Neural crest cell (in vitro differentiated cells): Measurements from ENCODE around the gene SFI1. TPM values are rescaled to one million over a fixed set of nuclear protein-coding genes. Genes with fewer than 3 reads are reported as not detected.

Experiments
- DNase-seq: peaks from one replicate; pipeline ENCODE4 v3.0.0; 2021; ENCODE audit warnings: low read depth, mixed read lengths, low spot score
- H3K27ac Mint-ChIP-seq: one replicate; pipeline ENCODE4 v1.8.0; 2021; ENCODE audit warnings: mild to moderate bottlenecking, mixed read lengths; ENCODE audit not compliant: unreplicated experiment
- H3K27me3 Mint-ChIP-seq: 2 replicates; pipeline ENCODE4 v1.8.0; 2021; ENCODE audit warnings: low read depth, mild to moderate bottlenecking, mixed read lengths
- H3K36me3 Mint-ChIP-seq: 2 replicates; pipeline ENCODE4 v1.8.0; 2021; ENCODE audit warnings: low read depth, mild to moderate bottlenecking, mixed read lengths
- H3K4me1 Mint-ChIP-seq: 2 replicates; pipeline ENCODE4 v1.8.0; 2021; ENCODE audit warnings: mixed read lengths
- H3K4me3 Mint-ChIP-seq: one replicate; pipeline ENCODE4 v1.8.0; 2021; ENCODE audit warnings: mild to moderate bottlenecking, mixed read lengths
- H3K9me3 Mint-ChIP-seq: 2 replicates; pipeline ENCODE4 v1.8.0; 2021; ENCODE audit warnings: mixed read lengths
- total RNA-seq: library from RNA; stranded (reverse); gene quantifications from 2 replicates; pipeline ENCODE4 v1.2.1, GENCODE V29; 2021
- TF ChIP-seq, protein P1 (sequence below): fragments of 200-600 bp; sonication (generic); conservative IDR thresholded peaks from 2 replicates; pipeline ENCODE4 v1.5.0; 2021; ENCODE audit warnings: antibody characterized with exemption, mild to moderate bottlenecking

The SFI1 gene
- total RNA-seq, 1 donor from 2014 or later = 67.3 TPM

DNA sequence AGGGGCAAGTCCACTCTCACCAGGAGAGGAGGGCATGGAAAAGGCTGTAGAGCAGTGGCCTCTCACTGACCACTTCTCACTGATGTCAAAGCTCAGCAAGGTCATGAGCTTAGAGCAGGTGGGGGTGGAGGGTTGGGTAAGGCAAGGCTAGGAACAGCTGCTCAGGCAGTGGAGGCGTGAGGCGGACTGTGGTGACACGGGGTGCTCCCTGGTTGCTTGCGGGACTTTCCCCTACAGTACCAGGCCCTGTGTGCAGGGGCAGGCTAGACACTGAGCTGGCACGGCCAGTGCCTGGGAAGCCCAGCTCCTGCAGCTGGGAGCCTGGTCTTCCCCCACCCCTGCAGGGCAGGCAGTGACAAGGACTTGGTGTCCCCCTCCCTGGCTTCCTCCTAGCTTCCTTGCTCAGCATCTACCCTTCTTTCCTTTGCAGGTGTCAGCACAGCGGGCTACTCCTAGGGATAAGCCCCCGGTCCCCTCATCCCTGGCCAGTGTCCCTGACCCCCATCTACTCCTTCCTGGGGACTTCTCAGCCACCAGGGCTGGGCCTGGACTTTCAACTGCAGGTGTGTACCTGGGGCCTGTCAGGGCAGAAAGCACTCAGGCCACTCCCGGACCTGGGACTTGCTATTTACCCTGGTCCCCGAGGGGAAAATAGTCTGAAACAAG lies 120.1 kb downstream of the SFI1 start:
- H3K4me3 Mint-ChIP-seq = peak overlapping the region; percentile 9
- no peak for DNase-seq
- no peaks in the 10 kb centered on the region for H3K9me3 Mint-ChIP-seq
- TF ChIP-seq, protein P1, sequence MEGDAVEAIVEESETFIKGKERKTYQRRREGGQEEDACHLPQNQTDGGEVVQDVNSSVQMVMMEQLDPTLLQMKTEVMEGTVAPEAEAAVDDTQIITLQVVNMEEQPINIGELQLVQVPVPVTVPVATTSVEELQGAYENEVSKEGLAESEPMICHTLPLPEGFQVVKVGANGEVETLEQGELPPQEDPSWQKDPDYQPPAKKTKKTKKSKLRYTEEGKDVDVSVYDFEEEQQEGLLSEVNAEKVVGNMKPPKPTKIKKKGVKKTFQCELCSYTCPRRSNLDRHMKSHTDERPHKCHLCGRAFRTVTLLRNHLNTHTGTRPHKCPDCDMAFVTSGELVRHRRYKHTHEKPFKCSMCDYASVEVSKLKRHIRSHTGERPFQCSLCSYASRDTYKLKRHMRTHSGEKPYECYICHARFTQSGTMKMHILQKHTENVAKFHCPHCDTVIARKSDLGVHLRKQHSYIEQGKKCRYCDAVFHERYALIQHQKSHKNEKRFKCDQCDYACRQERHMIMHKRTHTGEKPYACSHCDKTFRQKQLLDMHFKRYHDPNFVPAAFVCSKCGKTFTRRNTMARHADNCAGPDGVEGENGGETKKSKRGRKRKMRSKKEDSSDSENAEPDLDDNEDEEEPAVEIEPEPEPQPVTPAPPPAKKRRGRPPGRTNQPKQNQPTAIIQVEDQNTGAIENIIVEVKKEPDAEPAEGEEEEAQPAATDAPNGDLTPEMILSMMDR = no peak
- peaks cover 3% of the 10 kb centered on the region for H3K36me3 Mint-ChIP-seq
- no peak overlapping the region for H3K27ac Mint-ChIP-seq
- H3K27me3 Mint-ChIP-seq = no peaks in the 10 kb centered on the region
- H3K4me1 Mint-ChIP-seq = peaks cover 19% of the 10 kb centered on the region

DNA sequence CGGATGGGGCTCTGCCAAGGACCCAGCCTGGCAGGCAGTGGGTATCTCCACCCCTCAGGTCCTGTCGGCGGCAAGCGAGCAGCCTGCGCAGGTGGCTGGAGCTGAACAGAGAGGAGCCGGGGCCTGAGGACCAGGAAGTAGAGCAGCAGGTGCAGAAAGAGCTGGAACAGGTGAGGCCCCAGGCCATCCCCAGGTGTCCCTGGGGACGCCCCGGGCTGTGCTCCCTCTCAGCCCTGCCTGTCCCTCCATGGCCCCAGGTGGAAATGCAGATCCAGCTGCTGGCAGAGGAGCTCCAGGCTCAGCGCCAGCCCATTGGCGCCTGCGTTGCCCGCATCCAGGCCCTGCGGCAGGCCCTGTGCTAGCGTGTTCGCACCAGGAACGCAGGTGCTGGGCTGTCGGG lies 121.7 kb downstream of the SFI1 start:
- Mint-ChIP-seq H3K9me3 (no peaks in the 10 kb centered on the region), H3K27ac (no peak overlapping the region), H3K4me1 (peaks cover 19% of the 10 kb centered on the region), H3K36me3 (peaks cover 3% of the 10 kb centered on the region), H3K27me3 (no peaks in the 10 kb centered on the region), H3K4me3 (no peak overlapping the region)
- TF ChIP-seq, protein P1 = no peak
- DNase-seq = no peak

DNA sequence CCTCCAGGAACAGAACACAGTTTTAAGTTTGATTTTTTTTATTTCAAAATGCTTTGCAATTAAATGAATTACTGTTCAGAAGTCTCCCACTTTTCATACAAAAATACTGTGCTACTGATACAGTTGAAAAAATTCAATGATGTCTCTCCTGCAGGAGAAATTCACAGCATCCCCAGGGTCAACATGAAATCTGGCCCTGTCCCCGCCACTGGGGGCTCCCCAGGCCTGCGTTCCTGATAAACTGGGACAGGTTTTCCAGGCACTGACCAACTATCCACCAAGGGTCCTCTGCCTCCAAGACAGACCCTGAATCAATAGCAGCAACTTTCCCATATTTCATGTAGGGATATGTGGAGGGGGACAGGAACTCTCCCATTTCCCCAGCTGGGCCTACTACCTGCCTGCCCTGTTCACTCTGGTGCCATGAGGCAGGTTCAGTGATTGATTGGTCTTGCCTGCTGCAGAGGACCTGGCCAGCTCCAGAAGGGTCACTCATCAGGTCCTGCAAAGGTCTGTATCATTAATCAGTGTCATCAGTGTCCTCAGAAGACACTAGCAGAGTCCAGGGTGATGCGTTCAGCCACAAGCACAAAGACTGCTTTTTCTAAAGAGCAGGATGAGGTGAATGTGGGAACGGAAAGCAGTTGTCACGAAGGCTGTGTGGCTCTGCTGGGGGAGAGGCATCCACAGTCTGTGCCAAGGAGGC lies 122.3 kb downstream of the SFI1 start:
- TF ChIP-seq, protein P1 = no peak
- Mint-ChIP-seq H3K27ac (peak overlapping the region; percentile 50), H3K9me3 (no peaks in the 10 kb centered on the region), H3K36me3 (peaks cover 3% of the 10 kb centered on the region), H3K4me3 (no peak overlapping the region), H3K4me1 (peaks cover 19% of the 10 kb centered on the region), H3K27me3 (no peaks in the 10 kb centered on the region)
- no peak for DNase-seq

DNA sequence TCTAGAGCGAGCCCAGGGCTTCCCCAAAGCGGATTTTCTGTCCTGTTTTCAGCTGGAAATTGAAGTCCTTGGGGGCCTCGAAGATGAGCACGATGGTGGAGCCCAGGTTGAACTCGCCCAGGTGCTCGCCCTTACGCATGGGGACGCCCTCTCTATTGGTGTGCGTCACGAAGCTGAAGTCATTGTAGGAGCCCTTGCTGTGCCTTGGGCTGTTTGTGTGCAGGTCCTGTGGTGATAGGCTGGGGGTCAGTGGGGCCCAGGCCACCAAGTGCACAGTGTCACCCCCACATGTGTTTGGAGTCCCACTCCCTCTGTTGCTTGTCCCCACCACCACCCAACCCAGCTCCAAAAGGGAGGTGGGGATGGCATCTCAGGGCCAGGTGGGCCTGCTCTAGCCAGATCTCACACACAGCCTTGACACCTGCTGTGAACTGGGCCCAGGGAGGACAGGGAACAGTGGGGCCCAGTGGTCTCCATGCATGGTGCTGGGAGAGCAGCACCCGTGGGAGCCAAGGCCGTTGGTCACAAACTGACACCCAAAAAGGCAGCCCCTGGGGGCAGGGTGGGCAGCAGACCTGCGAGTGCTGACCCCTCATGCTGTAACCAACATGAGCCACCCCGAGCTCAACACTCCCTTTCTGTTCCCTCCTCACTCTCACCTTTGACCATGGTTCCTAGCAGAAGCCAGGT lies 123.4 kb downstream of the SFI1 start:
- no peak for DNase-seq
- TF ChIP-seq, protein P1 = no peak
- no peak overlapping the region for H3K4me3 Mint-ChIP-seq

DNA sequence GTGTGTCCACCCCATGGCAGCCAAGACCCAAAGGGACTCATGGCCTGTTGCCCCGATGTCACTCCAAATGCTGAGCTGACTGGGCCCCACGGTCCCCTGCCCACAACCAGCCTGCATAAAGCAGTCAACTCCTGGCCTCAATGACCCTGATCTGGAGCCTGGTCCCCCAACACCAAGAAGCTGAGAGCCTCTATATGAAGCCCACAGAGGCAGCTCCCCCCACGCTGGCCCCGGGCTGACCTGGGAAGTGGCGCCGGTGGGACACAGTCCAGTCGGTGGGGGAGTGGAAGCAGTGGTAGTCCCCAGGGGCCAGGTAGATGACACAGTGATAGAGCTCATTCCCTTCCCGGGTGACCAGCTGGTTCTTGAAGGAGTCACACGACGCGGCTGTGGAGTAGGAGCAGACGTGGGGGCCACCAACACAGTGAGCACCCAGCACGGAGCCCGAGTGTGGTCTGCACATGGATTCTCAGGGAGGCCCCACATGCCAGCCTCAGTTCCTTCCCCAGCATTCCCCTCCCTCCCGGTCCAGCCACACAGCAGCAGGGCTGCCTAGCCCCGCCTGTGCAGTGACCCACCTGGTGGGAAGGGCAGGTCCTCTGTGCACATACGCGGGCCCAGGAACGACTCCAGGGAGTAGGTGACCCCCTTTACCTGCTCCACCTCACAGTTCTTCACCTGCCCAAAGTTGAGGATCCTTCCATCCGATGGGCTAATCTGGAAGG lies 124.6 kb downstream of the SFI1 start:
- Mint-ChIP-seq H3K9me3 (no peaks in the 10 kb centered on the region), H3K27ac (no peak overlapping the region), H3K4me3 (no peak overlapping the region), H3K27me3 (no peaks in the 10 kb centered on the region), H3K36me3 (peaks cover 3% of the 10 kb centered on the region), H3K4me1 (peaks cover 26% of the 10 kb centered on the region)
- DNase-seq = no peak
- TF ChIP-seq, protein P1 = no peak

More for the DNA sequence above, 123.4 kb downstream of the SFI1 start:
- no peaks in the 10 kb centered on the region for H3K9me3 Mint-ChIP-seq
- H3K27ac Mint-ChIP-seq = no peak overlapping the region
- H3K4me1 Mint-ChIP-seq = peaks cover 24% of the 10 kb centered on the region
- H3K27me3 Mint-ChIP-seq = no peaks in the 10 kb centered on the region
- H3K36me3 Mint-ChIP-seq = peaks cover 3% of the 10 kb centered on the region
